GM19351 (cell line): ENCODE data around the gene NFE2L2.
A peak's percentile ranks its signal among the peaks of the same experiment; 100 is the strongest.
"Not testable (repeated sequence)": the region's sequence is repeated elsewhere in the genome, so short reads cannot be mapped to it uniquely, and the experiment has no call there.

Experiments
- ATAC-seq: cut with Tn5 transposase; IDR thresholded peaks from one replicate; pipeline ENCODE4 v1.9.1; 2021; ENCODE audit warnings: mild to moderate bottlenecking, moderate library complexity; ENCODE audit not compliant: unreplicated experiment

Gene NFE2L2

GRCh38 chr2:177239932-177240630 lies 24.4 kb downstream of the NFE2L2 start:
- ATAC-seq = peak; percentile 71

- no peak for ATAC-seq
These were observed 25.5 kb downstream of the NFE2L2 start for GRCh38 chr2:177239053-177239452.

GRCh38 chr2:177237932-177238331 lies 26.6 kb downstream of the NFE2L2 start:
- no peak for ATAC-seq

GRCh38 chr2:177235855-177236437 lies 28.6 kb downstream of the NFE2L2 start:
- ATAC-seq = no peak

GRCh38 chr2:177234267-177234666 lies 30.3 kb downstream of the NFE2L2 start:
- ATAC-seq = no peak

- ATAC-seq = no peak
These were observed 32.3 kb downstream of the NFE2L2 start for GRCh38 chr2:177232098-177232704.

GRCh38 chr2:177231270-177231669 lies 33.3 kb downstream of the NFE2L2 start:
- no peak for ATAC-seq

- no peak for ATAC-seq
These were observed 34.9 kb downstream of the NFE2L2 start for GRCh38 chr2:177229442-177230242.

- no peak for ATAC-seq
These were observed 38.6 kb downstream of the NFE2L2 start for GRCh38 chr2:177225965-177226360.

- ATAC-seq = not testable (repeated sequence)
These were observed 41.1 kb downstream of the NFE2L2 start for GRCh38 chr2:177223436-177223835.

GRCh38 chr2:177221970-177222369 lies 42.6 kb downstream of the NFE2L2 start:
- ATAC-seq = no peak

GRCh38 chr2:177221534-177221933 lies 43.0 kb downstream of the NFE2L2 start:
- ATAC-seq = no peak

- not testable (repeated sequence) for ATAC-seq
These were observed 44.7 kb downstream of the NFE2L2 start for GRCh38 chr2:177219787-177220186.

GRCh38 chr2:177217247-177217843 lies 47.2 kb downstream of the NFE2L2 start:
- no peak for ATAC-seq

- ATAC-seq = peak; percentile 42
These were observed 51.4 kb downstream of the NFE2L2 start for GRCh38 chr2:177212891-177213856.

GRCh38 chr2:177212106-177212890 lies 52.2 kb downstream of the NFE2L2 start, which contains the start of gene HNRNPA3:
TSS of gene HNRNPA3 (plus strand) at chr2:177212794. CDS start at chr2:177212800, 6 bp downstream.
- ATAC-seq = peak; percentile 88

- no peak for ATAC-seq
These were observed 52.9 kb downstream of the NFE2L2 start for GRCh38 chr2:177211576-177212105.

GRCh38 chr2:177211169-177211568 lies 53.4 kb downstream of the NFE2L2 start:
- no peak for ATAC-seq

GRCh38 chr2:177207101-177207500 lies 57.4 kb downstream of the NFE2L2 start:
- peak; percentile 64 for ATAC-seq
